Activated gamma-delta T cell treated with Interleukin-2 at 50 U/mL for 16 hours (primary cell): ENCODE measurements around the gene SRSF4.
"Not testable (repeated sequence)": the region's sequence is repeated elsewhere in the genome, so short reads cannot be mapped to it uniquely, and the experiment has no call there.

Experiments used
- DNase-seq: peaks from one replicate; pipeline ENCODE4 v3.0.0-alpha.2; 2020

The SRSF4 gene

DNA sequence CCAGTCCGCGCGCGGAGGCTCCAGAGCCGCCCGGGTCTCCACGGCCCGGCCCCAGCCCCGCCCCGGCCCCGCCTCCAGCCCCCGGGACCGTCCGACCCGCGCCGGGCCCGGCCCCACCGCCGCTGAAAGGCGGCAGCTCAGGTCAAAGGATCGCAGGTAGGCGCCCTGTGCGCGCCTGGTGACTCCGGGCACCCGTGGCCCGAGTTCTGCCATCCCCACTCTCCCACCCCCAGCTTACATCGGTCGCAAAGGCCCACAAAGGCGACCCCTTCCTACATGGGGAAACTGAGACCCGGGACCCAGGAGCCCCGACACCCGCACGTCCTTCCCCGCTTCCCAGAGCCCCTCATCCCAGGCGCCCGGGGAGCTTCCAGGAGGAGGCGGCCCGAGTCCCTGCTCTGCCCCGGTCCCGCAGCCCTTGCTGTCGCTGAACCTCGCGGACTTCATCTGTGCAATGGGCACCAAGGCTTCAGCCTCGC is 57.8 kb downstream of the SRSF4 start, which contains the start of gene TMEM200B:
TMEM200B (minus strand) TSS at position 17 of the 479 bp plus-strand sequence. CDS start 2,075 bp downstream, outside the sequence.
- no peak for DNase-seq

DNA sequence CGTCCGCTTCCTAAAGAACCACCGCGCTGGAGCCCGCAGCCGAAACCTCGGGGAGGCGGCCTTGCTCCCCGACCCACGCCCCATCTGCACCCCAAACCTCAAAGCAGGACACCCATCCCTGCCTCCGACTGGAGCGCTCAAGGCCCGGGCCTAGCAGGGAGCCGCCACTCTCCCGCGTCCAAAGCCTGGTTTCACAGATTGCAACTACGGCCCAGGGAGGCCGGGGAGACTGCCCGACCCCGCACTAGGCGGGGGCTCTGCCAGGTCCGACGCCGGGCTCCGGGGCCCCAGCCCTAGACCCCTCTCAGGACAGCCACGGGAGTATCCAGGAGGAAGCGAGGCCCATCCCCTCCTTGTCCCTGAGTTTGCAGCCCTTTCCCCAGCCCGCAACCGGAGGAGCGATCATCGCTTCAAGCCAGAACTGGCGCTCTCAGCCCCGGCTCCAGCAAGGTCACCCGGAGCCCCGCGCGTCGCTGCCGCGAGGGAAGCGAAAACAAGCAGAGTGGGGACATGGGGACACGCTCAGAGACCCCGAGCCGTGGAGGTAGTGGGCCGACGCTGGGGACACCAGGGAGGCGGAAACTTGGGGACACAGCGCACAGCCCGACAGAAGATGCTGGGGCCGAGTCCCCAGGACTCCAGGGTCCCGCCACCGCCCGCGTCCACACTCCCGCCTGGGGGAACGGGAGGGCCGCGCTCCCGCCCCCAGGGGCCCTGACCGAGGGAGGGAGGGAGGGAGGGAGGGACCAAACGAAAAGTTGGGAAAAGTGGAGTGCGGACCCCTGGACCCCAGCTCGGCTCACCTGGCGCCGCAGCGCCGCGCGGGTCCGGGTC is 58.4 kb downstream of the SRSF4 start:
- no peak for DNase-seq

DNA sequence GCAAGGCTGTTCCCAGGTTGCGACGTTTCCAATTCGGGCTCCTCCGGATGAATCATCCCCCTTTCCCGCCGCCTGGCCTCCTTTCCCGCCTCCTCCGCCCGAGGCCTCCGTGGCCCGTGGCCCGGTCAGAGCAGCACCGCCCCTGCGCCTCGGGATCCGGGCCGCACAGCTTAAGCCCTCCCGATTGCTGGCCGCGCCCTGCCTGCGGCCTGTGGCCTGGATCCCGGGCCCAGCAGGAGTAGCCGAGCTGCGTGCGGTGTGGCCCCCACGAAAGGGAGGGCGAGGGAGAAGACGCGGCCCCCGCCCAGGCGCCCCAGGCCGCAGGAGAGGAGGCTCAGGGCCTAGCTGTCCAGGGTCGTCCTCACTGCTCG is 59.0 kb downstream of the SRSF4 start:
- no peak for DNase-seq

DNA sequence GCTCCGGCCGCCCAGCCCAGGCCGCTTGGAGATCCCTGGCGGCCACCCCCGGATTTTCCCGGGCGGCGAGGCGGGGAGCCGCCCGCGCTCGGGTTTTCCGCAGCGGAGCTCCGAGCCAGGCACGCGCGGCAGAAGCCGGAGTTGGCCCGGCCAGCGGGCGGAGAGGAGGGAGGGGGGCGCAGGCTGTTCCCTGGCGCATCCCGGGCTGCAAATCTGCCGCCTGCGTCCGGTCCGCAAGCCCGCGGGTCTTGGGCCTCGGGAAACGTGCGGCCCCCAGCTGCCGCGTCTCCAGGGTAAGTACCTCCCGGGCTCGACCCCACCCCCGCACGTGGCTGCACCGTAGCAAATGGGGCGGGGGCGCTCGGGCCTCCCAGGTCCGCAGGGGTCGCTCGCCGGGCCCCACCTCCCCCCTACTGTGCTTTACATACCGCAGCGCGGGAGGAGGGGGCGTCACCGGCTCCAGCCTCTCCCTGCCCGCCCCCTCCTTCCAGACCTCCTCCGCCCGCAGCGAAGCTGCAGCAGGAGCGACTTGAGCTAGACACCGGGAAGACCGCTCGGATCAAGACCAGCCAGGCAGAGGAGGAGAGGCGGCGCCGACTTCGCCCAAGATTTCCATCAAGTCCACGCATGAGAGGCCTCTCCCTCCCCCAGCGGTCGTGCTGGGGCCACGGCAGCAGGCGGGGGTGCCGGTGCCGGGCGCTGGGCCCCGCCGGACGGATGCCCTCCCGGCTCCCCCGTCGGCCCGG is 59.6 kb downstream of the SRSF4 start:
- DNase-seq = no peak

DNA sequence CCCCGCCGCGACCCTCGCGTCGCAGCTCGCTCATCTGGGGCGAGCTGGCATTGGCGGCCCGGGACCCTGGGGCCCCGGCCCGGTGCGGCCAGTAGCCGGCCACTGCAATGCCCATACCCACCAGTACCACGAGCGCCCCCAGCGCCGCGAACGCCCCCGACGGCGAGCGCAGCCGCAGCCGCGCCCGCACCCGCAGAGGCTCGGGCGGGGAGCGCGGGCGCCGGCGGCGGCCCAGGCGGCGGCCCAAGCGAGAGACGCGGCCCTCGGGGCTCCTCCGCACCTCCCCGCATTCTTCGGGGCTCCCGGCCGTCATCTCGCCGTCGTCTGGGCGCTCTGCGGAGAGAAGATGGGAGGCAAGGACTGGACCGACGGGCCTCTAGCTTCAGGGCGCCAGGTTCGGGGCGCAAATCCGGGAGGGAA is 60.2 kb downstream of the SRSF4 start:
- DNase-seq = no peak

DNA sequence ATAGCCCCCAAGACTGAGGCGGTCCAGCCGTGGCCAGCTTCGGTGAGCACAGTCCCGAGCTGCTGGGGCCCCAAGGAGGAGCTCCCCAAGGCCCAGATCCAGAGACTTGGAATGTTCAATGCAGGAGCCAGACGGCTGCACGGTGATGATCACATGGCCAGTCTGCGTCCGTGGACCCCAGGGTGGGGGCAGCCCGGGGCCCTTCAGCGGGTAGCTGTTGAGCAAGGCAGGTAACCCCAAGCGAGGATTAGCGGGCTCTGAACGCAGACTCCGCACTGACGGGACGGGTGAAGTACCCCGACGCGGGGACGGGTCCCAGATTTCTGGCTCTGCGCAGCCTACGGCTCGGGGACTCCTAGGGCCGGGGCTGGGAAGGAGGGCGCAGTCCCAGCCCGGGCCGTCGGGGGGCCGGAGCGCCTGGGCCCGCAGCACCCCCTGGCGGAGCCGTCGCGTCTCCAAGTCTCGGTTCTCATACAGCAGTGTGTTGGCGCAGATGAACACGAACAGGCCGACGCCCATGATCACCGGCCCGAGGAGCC is 60.7 kb downstream of the SRSF4 start:
- DNase-seq = peak; percentile 58

DNA sequence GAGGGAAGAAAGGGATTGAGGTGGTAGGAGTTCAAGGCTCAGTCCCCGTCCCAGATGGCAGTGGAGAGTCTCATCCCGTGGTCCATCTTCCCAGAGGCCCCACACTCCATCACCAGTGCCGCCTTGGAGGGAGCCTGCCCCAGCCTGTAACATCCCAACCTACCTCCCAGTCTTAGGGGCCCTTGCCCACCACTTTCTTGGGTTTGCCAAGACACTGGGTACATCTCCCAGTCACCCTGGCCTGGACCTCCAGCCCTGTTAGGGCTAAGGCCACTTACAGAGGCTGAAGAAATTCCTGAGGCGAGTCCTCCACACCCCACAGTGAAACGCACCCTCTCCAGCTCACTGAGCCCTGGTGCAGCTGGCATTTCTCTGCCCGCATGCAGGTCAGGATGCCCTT is 61.3 kb downstream of the SRSF4 start:
- DNase-seq = no peak

DNA sequence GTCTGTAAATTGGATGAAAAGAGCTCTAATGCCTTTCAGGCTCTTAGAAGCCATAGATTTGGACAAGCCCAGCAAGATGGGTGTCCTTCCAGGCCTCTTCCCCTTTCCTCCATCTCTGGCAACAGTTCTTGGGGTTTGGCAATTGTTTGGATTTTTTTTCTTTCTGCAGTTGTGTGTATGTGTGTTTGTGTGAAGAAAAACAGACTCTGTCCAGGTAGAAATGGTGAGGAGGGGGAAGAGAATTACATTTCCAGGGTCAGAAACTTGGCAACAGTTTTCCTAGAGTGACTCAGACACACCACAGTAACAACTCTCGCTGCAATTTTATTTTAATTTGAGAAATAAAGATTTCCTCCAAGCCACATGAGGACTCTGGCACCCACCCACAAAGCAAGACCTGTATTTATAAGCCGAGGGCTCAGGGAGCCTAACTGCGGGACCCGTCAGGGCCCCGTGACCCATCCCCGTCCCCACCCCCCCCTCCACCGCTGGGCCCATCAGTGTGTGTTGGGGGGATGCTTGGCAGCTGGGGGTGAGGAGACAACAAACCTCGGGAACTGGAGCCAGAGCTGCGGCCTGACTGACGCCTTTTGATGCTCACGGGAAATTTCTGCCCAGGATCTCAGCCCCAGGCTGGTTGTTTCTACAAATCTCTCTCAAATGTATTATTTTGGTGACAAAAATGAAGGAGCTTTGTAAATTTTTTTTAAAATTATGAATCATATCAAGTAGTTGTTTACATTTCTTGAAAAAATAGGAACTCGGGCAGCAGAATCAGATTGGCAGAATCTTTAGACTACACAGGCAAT is 62.4 kb downstream of the SRSF4 start:
- DNase-seq = no peak

DNA sequence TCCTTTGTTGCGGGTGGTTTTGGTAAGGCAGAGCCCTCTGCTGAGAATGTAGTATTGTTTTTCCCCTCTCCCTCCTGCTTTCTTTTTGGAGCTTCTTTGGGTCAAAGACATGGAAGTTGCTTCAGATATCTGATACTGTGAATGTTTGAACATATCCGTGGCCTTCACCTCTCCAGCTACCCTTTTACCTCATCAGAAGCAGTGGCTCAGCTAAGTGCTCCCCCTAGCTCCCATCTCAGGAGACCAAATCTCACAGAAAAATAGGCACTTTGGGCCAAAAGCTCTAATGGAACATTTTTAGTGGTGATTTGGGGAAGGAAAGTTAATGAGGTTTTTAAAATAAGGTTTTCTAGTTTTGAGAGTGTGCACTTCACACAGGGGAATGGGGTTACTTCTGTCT is 64.3 kb downstream of the SRSF4 start:
- no peak for DNase-seq

DNA sequence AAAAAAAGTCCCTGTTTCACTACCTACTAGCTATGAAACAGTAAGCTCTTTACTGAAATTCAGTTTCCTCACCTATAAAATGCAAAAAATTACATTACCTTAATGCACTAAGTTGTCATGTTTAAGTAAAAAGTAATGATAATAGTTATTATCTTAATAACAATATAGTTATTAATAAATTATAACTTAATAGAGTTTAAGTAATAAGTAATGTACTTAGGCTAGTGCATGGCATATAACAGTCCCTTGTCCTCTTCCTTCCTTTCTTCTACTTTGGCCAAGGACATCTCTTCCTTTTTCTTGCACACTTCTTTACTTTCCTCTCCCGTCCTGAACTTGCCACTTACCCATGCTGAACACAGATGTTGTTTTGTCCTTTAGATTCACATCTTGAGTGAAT is 67.0 kb downstream of the SRSF4 start:
- DNase-seq = no peak

GRCh38 chr1:29113413-29114117 is 68.1 kb downstream of the SRSF4 start:
- no peak for DNase-seq

- no peak for DNase-seq
Measured at GRCh38 chr1:29112705-29113412, 68.8 kb downstream of the SRSF4 start.

DNA sequence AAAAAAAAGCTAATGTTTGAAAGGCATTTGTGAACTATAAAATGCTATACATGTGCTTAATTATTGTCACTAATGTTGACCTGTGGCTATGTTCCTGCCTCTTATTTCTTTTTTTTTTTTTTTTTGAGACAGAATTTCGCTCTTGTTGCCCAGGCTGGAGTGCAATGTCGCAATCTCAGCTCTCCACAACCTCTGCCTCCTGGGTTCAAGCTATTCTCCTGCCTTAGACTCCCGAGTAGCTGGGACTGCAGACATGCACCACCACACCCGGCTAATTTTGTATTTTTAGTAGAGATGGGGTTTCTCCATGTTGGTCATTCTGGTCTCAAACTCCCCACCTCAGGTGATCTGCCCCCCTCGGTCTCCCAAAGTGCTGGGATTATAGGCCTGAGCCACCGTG is 73.7 kb downstream of the SRSF4 start:
- DNase-seq = not testable (repeated sequence)

GRCh38 chr1:29105822-29106221 is 75.9 kb downstream of the SRSF4 start:
- no peak for DNase-seq

DNA sequence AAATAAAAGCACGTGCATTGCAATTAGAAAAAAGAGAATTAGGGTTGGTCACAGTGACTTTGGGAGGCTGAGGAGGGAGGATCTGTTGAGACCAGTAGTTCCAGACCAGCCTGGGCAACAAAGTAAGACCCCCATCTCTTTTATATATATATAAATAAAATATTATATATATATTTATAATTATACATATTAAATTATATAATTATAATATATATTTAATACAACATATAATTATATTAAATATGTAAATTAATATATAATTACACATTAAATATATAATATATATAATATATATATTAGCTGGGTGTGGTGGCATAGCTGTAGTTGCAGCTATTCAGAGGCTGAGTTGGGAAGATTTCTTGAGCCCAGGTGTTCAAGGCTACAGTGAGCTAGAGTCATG is 81.2 kb downstream of the SRSF4 start:
- no peak for DNase-seq

- DNase-seq = no peak
Measured at GRCh38 chr1:29099286-29099685, 82.4 kb downstream of the SRSF4 start.
